ENCODE measurements around the gene DLL1.

DNA sequence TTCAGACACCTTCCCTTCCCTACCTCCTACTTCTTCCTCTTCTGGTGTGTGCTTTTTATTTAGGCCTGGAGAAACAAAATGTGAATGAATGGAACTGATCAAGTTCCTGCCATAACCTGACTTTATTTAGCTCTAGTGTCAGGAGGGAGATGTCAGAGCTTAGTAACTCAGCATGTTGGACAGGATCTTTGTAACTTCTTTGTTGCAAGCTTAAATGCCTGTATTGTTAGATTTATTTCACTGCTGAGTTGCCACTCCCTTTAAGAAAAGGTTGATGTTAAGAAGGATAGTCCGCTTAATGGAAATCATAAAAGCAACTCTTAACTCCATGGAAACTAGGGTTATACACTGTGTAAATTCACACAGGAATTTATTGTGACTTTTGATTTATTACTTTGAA lies 17.9 kb upstream of the DLL1 start:
- no peak for TF ChIP-seq EZH2 (optimal IDR thresholded peaks at IDR 0.05; ENCODE audit: low read depth, low read length)
- TF ChIP-seq, protein P1, sequence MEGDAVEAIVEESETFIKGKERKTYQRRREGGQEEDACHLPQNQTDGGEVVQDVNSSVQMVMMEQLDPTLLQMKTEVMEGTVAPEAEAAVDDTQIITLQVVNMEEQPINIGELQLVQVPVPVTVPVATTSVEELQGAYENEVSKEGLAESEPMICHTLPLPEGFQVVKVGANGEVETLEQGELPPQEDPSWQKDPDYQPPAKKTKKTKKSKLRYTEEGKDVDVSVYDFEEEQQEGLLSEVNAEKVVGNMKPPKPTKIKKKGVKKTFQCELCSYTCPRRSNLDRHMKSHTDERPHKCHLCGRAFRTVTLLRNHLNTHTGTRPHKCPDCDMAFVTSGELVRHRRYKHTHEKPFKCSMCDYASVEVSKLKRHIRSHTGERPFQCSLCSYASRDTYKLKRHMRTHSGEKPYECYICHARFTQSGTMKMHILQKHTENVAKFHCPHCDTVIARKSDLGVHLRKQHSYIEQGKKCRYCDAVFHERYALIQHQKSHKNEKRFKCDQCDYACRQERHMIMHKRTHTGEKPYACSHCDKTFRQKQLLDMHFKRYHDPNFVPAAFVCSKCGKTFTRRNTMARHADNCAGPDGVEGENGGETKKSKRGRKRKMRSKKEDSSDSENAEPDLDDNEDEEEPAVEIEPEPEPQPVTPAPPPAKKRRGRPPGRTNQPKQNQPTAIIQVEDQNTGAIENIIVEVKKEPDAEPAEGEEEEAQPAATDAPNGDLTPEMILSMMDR (IDR thresholded peaks at IDR 0.05; ENCODE audit: low read length) = no peak

Measured in MM.1S (cell line).